ENCODE data around the gene GPD1.

DNA sequence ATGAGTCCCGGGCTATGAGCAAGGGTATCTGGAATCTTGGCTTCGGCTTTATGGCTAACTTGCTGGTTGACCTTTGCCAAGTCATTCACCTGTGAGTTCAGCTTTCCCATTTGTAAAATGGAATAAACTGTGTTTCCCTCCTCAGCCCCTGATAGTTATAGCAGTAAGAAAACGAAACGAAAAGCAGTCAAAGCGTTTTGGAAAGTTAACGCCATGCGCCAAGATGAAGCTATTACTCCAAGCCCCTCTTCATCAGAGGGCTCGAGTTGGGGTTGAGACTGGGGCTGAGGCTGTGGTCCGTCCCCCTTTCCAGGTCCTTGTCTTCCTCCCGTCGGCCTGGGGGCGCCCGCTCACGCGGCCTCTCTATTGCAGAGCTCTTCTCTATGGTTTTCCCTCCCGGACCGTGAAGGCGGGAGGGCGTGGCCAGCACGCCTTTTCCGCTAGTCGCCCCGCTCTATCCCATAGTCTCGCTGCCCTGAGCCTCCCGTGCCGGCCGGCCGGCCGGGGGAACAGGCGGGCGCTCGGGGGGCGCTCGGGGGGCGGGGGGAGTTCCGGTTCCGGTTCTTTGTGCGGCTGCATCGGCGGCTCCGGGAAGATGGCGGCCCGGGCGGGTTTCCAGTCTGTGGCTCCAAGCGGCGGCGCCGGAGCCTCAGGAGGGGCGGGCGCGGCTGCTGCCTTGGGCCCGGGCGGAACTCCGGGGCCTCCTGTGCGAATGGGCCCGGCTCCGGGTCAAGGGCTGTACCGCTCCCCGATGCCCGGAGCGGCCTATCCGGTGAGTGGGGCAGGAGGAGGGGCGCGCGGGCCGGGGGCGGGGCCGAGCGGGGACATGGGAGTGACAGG lies 18.8 kb upstream of the GPD1 start, which contains the start of gene SMARCD1:
- TF ChIP-seq SMC3 (conservative IDR thresholded peaks at IDR 0.05; ENCODE audit: insufficient read depth, low read depth, low read length) = no peak
- TF ChIP-seq, protein P1, sequence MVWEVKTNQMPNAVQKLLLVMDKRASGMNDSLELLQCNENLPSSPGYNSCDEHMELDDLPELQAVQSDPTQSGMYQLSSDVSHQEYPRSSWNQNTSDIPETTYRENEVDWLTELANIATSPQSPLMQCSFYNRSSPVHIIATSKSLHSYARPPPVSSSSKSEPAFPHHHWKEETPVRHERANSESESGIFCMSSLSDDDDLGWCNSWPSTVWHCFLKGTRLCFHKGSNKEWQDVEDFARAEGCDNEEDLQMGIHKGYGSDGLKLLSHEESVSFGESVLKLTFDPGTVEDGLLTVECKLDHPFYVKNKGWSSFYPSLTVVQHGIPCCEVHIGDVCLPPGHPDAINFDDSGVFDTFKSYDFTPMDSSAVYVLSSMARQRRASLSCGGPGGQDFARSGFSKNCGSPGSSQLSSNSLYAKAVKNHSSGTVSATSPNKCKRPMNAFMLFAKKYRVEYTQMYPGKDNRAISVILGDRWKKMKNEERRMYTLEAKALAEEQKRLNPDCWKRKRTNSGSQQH (CRISPR knock-in tag; IDR thresholded peaks at IDR 0.05) = no peak
- no peak for TF ChIP-seq OTX1 (CRISPR knock-in tag; IDR thresholded peaks at IDR 0.05)
- peak; percentile 60; the same call in 1 of the 2 replicates for TF ChIP-seq POLR2A (conservative IDR thresholded peaks at IDR 0.05)
- no peak for TF ChIP-seq BRF1 (IDR thresholded peaks at IDR 0.05; ENCODE audit: borderline replicate concordance, extremely low read depth, insufficient read length)
- TF ChIP-seq CHD4 (IDR thresholded peaks at IDR 0.05; ENCODE audit: insufficient read depth, insufficient replicate concordance, low read depth, low read length, poor library complexity, severe bottlenecking) = no peak
- no peak for TF ChIP-seq SRF (CRISPR knock-in tag; IDR thresholded peaks at IDR 0.05)
- peak; percentile 71; the same call in 1 of the 2 replicates for TF ChIP-seq PHF8 (IDR thresholded peaks at IDR 0.05; ENCODE audit: borderline replicate concordance, low read length)
- TF ChIP-seq, protein P2, sequence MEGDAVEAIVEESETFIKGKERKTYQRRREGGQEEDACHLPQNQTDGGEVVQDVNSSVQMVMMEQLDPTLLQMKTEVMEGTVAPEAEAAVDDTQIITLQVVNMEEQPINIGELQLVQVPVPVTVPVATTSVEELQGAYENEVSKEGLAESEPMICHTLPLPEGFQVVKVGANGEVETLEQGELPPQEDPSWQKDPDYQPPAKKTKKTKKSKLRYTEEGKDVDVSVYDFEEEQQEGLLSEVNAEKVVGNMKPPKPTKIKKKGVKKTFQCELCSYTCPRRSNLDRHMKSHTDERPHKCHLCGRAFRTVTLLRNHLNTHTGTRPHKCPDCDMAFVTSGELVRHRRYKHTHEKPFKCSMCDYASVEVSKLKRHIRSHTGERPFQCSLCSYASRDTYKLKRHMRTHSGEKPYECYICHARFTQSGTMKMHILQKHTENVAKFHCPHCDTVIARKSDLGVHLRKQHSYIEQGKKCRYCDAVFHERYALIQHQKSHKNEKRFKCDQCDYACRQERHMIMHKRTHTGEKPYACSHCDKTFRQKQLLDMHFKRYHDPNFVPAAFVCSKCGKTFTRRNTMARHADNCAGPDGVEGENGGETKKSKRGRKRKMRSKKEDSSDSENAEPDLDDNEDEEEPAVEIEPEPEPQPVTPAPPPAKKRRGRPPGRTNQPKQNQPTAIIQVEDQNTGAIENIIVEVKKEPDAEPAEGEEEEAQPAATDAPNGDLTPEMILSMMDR (IDR thresholded peaks at IDR 0.05 in 2 of 3, conservative IDR thresholded peaks at IDR 0.05 in 1 of 3; ENCODE audit: insufficient read depth in 2 of 3, low read depth in 1 of 3, low read length in 3 of 3) = peak; percentile 75 to 88 (median 86)
- TF ChIP-seq, protein P3, sequence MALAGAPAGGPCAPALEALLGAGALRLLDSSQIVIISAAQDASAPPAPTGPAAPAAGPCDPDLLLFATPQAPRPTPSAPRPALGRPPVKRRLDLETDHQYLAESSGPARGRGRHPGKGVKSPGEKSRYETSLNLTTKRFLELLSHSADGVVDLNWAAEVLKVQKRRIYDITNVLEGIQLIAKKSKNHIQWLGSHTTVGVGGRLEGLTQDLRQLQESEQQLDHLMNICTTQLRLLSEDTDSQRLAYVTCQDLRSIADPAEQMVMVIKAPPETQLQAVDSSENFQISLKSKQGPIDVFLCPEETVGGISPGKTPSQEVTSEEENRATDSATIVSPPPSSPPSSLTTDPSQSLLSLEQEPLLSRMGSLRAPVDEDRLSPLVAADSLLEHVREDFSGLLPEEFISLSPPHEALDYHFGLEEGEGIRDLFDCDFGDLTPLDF (CRISPR knock-in tag; IDR thresholded peaks at IDR 0.05) = no peak
- TF ChIP-seq, protein P4, sequence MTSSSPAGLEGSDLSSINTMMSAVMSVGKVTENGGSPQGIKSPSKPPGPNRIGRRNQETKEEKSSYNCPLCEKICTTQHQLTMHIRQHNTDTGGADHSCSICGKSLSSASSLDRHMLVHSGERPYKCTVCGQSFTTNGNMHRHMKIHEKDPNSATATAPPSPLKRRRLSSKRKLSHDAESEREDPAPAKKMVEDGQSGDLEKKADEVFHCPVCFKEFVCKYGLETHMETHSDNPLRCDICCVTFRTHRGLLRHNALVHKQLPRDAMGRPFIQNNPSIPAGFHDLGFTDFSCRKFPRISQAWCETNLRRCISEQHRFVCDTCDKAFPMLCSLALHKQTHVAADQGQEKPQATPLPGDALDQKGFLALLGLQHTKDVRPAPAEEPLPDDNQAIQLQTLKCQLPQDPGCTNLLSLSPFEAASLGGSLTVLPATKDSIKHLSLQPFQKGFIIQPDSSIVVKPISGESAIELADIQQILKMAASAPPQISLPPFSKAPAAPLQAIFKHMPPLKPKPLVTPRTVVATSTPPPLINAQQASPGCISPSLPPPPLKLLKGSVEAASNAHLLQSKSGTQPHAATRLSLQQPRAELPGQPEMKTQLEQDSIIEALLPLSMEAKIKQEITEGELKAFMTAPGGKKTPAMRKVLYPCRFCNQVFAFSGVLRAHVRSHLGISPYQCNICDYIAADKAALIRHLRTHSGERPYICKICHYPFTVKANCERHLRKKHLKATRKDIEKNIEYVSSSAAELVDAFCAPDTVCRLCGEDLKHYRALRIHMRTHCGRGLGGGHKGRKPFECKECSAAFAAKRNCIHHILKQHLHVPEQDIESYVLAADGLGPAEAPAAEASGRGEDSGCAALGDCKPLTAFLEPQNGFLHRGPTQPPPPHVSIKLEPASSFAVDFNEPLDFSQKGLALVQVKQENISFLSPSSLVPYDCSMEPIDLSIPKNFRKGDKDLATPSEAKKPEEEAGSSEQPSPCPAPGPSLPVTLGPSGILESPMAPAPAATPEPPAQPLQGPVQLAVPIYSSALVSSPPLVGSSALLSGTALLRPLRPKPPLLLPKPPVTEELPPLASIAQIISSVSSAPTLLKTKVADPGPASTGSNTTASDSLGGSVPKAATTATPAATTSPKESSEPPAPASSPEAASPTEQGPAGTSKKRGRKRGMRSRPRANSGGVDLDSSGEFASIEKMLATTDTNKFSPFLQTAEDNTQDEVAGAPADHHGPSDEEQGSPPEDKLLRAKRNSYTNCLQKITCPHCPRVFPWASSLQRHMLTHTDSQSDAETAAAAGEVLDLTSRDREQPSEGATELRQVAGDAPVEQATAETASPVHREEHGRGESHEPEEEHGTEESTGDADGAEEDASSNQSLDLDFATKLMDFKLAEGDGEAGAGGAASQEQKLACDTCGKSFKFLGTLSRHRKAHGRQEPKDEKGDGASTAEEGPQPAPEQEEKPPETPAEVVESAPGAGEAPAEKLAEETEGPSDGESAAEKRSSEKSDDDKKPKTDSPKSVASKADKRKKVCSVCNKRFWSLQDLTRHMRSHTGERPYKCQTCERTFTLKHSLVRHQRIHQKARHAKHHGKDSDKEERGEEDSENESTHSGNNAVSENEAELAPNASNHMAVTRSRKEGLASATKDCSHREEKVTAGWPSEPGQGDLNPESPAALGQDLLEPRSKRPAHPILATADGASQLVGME (CRISPR knock-in tag; IDR thresholded peaks at IDR 0.05) = no peak
- no peak for TF ChIP-seq TCF7 (IDR thresholded peaks at IDR 0.05; ENCODE audit: borderline replicate concordance)
- no peak for TF ChIP-seq RBM15 (IDR thresholded peaks at IDR 0.05; ENCODE audit: insufficient read depth, low read length)
- no peak for TF ChIP-seq CBFA2T2 (conservative IDR thresholded peaks at IDR 0.05)
